Lower leg skin (tissue), 4 donors: Measurements from ENCODE around the gene ZNHIT2. TPM values are rescaled to one million over a fixed set of nuclear protein-coding genes. Genes with fewer than 3 reads are reported as not detected.

ENCODE experiments used
- DNase-seq, 2 donors: peaks; one replicate each; pipeline ENCODE4 v3.0.0-alpha.2; 2019; ENCODE audit warnings: low spot score in 2 of 2
- H3K4me3 ChIP-seq: fragments of 200-600 bp; sonication (generic); 2 replicates; pipeline ENCODE4 v1.5.1; 2017; ENCODE audit warnings: mild to moderate bottlenecking, low read depth; ENCODE audit not compliant: poor library complexity, severe bottlenecking
- CTCF ChIP-seq, 3 donors: fragments of 450-650 bp; IDR thresholded peaks; one replicate each; pipeline ENCODE4 v1.5.1; 2016; ENCODE audit warnings: antibody characterized with exemption in 3 of 3, mild to moderate bottlenecking in 3 of 3, moderate library complexity in 2 of 3
- POLR2A ChIP-seq, 2 donors: fragments of 450-650 bp; IDR thresholded peaks; one replicate each; pipeline ENCODE4 v1.6.1; 2016 to 2017; ENCODE audit warnings: antibody characterized with exemption in 2 of 2, mild to moderate bottlenecking in 1 of 2, moderate library complexity in 1 of 2
- WGBS, 2 donors: methylation state at CpG; one replicate each; pipeline ENCODE4 v1.1.5; 2018; 5-methylcytosine and 5-hydroxymethylcytosine counted together
- intact Hi-C: fragments of 100-400 bp; cut with DNase I; formaldehyde crosslinking; loops from one replicate; pipeline ENCODE4 v1.15.0; 2023; ENCODE audit warnings: low total_unique reads
- total RNA-seq, 4 donors: library from RNA; depleted of rRNA; stranded (reverse); fragments of >200 nt; gene quantifications; one replicate each; pipeline ENCODE4 v1.1.0, GENCODE V29; 2016

Gene ZNHIT2
- total RNA-seq, 4 donors from 2014 or later: 10.7 to 24.9 (median 17.7) TPM

- 9 to 12% methylated on average over 14 of the region's 14 CpGs for WGBS, 2 donors
- H3K4me3 ChIP-seq: no peak overlapping the region
- TF ChIP-seq CTCF (IDR thresholded peaks at IDR 0.05) (no peak), POLR2A (IDR thresholded peaks at IDR 0.05) (no peak)
- intact Hi-C loops: loop anchor here (5.0 kb wide), 1 partner anchor 266 kb away; no protein-coding TSS in a partner anchor
- no peak for DNase-seq
Measured at GRCh38 chr11:65113361-65113756, 4.1 kb downstream of the ZNHIT2 start.

DNA sequence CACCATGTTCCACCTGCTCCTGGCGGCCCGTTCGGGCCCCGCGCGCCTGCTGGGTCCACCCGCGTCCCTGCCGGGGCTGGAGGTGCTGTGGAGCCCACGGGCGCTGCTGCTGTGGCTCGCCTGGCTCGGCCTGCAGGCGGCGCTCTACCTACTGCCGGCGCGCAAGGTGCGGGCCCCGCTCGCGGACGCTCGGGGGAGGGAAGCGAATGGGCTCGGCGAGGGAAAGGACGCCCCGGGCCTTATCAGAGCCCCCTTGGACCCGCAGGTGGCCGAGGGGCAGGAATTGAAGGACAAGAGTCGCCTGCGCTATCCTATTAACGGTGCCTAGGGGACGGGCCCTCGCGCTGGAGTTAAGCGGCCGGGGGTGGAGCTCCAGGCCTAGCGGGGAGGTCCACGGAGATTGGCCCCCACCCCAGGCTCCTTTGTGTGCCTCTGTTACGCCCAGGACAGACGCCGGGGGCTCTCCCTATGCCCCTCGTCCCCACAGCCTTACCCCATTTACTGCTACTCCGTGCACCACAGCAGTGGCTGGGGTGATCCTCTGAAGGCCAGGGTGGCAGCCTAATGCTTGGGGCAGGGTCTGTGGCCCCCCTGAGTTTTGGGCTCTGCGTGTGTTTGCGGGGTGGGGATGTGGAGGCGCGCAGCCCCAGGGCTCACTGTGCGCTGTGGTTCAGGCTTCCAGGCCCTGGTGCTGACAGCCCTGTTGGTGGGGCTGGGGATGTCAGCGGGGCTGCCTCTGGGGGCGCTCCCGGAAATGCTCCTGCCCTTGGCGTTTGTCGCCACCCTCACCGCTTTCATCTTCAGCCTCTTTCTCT, 4.7 kb downstream of the ZNHIT2 start:
- H3K4me3 ChIP-seq: no peak overlapping the region
- TF ChIP-seq POLR2A (IDR thresholded peaks at IDR 0.05) (no peak), CTCF (IDR thresholded peaks at IDR 0.05) (peak in 1 of 3 donors; percentile 24)
- intact Hi-C loops: loop anchor here (5.0 kb wide), 1 partner anchor 265 kb away; no protein-coding TSS in a partner anchor
- WGBS, 2 donors: 1 to 2% methylated on average over 34 to 50 of the region's 57 CpGs
- DNase-seq: no peak

DNA sequence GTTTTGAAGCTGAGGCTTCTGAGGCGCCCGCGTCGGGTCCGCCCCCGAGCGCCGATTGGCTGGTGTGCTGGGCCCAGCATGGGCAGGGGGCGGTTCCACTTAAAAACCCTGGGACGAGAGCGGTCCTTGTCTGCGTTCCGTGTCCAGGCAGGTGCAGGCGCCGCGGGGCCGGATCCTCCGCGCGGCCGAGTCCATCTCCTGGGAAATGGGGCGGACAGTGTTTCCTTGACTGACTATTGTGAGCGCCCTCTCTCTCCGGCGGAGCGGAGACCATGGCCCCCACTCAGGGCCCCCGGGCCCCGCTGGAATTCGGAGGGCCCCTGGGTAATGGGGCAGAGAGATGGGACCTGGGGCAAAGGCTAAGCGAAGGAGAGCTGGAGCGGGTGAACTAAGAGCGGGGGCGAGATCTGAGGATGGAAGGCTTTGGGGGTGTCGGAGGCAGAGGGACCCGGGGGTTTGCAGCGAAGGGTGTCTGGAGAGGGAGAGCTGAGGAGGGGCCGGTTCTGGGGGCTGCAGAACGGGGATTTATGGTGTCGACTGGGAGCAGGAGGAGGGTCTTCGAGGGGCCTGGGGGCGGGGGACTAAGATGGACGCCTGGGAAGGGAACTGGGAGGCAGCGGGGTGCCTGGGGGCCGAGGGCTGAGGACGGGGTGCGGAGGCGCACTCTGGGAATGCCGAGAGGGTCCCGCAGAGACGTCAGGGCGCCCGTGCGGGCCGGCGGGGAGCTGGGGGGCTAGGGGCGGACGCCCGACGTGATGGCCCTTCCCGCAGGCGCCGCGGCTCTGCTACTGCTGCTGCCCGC, 5.6 kb downstream of the ZNHIT2 start, which contains the start of gene TM7SF2:
Gene TM7SF2 (plus strand): TSS at position 129 of the 802 bp plus-strand sequence. CDS start 144 bp downstream, at position 273.
- 1 to 2% methylated on average over 48 to 49 of the region's 64 CpGs for WGBS, 2 donors
- intact Hi-C loops: loop anchor here (5.0 kb wide), 1 partner anchor 265 kb away; no protein-coding TSS in a partner anchor
- H3K4me3 ChIP-seq: peak within 1 kb of the TSS; percentile 7
- peak; percentile 92 to 99 for DNase-seq
- TF ChIP-seq POLR2A (IDR thresholded peaks at IDR 0.05) (no peak), CTCF (IDR thresholded peaks at IDR 0.05) (no peak)

- 61% methylated on average over 18 to 31 of the region's 31 CpGs for WGBS, 2 donors
- TF ChIP-seq CTCF (IDR thresholded peaks at IDR 0.05) (no peak), POLR2A (IDR thresholded peaks at IDR 0.05) (no peak)
- intact Hi-C loops: loop anchor here (5.0 kb wide), 1 partner anchor 264 kb away; no protein-coding TSS in a partner anchor
- DNase-seq: no peak
- no peak overlapping the region for H3K4me3 ChIP-seq
Measured at GRCh38 chr11:65111159-65111743, 6.2 kb downstream of the ZNHIT2 start.

GRCh38 chr11:65110354-65110861, 7.1 kb downstream of the ZNHIT2 start:
- no peak overlapping the region for H3K4me3 ChIP-seq
- peak; percentile 88 to 98 for DNase-seq
- peak in 1 of 3 donors; percentile 94 for TF ChIP-seq CTCF (IDR thresholded peaks at IDR 0.05)
- no peak for TF ChIP-seq POLR2A (IDR thresholded peaks at IDR 0.05)
- WGBS, 2 donors: 2 to 9% methylated on average over 13 of the region's 18 CpGs
- intact Hi-C loops: loop anchor here (5.0 kb wide), 1 partner anchor 263 kb away; no protein-coding TSS in a partner anchor
